CD14-positive monocyte (primary cell): ENCODE measurements around the gene POLR3GL. TPM values are rescaled to one million over a fixed set of nuclear protein-coding genes. Genes with fewer than 3 reads are reported as not detected.

Experiments
- DNase-seq, 3 donors: peaks; one replicate each; pipeline ENCODE4 v3.0.0-alpha.2; 2011 to 2022
- H2AFZ ChIP-seq: 2 replicates; pipeline ENCODE4 v1.6.0; 2012; ENCODE audit warnings: mild to moderate bottlenecking, low read depth, low read length, inconsistent platforms; ENCODE audit not compliant: insufficient read depth, poor library complexity, severe bottlenecking
- H3K27ac ChIP-seq, 2 donors: 1 replicate in 1 of 2; 2 replicates in 1 of 2; pipeline ENCODE4 v1.5.1; 2012 to 2013; ENCODE audit warnings: low read length in 2 of 2, control low read depth in 1 of 2, inconsistent platforms in 1 of 2, low read depth in 1 of 2, mild to moderate bottlenecking in 1 of 2
- H3K27me3 ChIP-seq, 2 donors: one replicate each; pipeline versions ENCODE4 v1.6.0 to v1.6.1; 2011 to 2013; ENCODE audit warnings: low read length in 2 of 2; ENCODE audit not compliant: control insufficient read depth in 2 of 2, insufficient read depth in 2 of 2
- H3K36me3 ChIP-seq, 2 donors: replicated peaks in 1 of 2; 1 replicate in 1 of 2; 2 replicates in 1 of 2; pipeline versions ENCODE4 v1.5.1 to v1.6.1; 2012 to 2013; ENCODE audit warnings: low read length in 2 of 2, control low read depth in 1 of 2, inconsistent platforms in 1 of 2, mild to moderate bottlenecking in 1 of 2; ENCODE audit not compliant: insufficient read depth in 2 of 2, control insufficient read depth in 1 of 2
- H3K4me1 ChIP-seq, 2 donors: 1 replicate in 1 of 2; 2 replicates in 1 of 2; pipeline versions ENCODE4 v1.5.1 to v1.6.1; 2012 to 2013; ENCODE audit warnings: low read length in 2 of 2, control low read depth in 1 of 2, inconsistent platforms in 1 of 2, mild to moderate bottlenecking in 1 of 2, moderate library complexity in 1 of 2; ENCODE audit not compliant: insufficient read depth in 2 of 2, control insufficient read depth in 1 of 2
- H3K4me2 ChIP-seq: replicated peaks from 2 replicates; pipeline ENCODE3; 2012; ENCODE audit warnings: low read length, moderate library complexity, mild to moderate bottlenecking; ENCODE audit not compliant: poor library complexity, severe bottlenecking; ENCODE audit errors: extremely low read depth
- H3K4me3 ChIP-seq, 3 experiments: fragments of 200-600 bp in 1 of 3; sonication (generic) in 1 of 3; replicated peaks in 1 of 3; 1 replicate in 2 of 3; 2 replicates in 1 of 3; pipeline ENCODE4 v1.5.1; 2011 to 2013; ENCODE audit warnings: low read length in 3 of 3, mild to moderate bottlenecking in 3 of 3, control low read depth in 2 of 3, low read depth in 2 of 3, inconsistent platforms in 1 of 3, moderate library complexity in 1 of 3
- H3K79me2 ChIP-seq: 2 replicates; pipeline ENCODE4 v1.6.0; 2012; ENCODE audit warnings: mild to moderate bottlenecking, control low read depth, inconsistent platforms, low read length, moderate library complexity; ENCODE audit not compliant: insufficient read depth
- H3K9ac ChIP-seq: 2 replicates; pipeline ENCODE4 v1.6.0; 2017; ENCODE audit warnings: low read length, mild to moderate bottlenecking; ENCODE audit not compliant: insufficient read depth, poor library complexity, severe bottlenecking
- H3K9me3 ChIP-seq, 2 donors: replicated peaks in 1 of 2; 1 replicate in 1 of 2; 2 replicates in 1 of 2; pipeline versions ENCODE4 v1.5.1 to v1.6.1; 2012 to 2013; ENCODE audit warnings: low read length in 2 of 2, control low read depth in 1 of 2; ENCODE audit not compliant: control insufficient read depth in 1 of 2, insufficient read depth in 1 of 2
- H4K20me1 ChIP-seq: 2 replicates; pipeline ENCODE4 v1.6.0; 2012; ENCODE audit warnings: mild to moderate bottlenecking, low read length, control low read depth, moderate library complexity; ENCODE audit not compliant: insufficient read depth
- H3K27ac Mint-ChIP-seq, 7 donors: one replicate each; pipeline ENCODE4 v1.8.0; 2020; ENCODE audit warnings: mild to moderate bottlenecking in 7 of 7, mixed read lengths in 7 of 7, moderate library complexity in 6 of 7, inconsistent platforms in 2 of 7
- H3K27me3 Mint-ChIP-seq, 3 donors: one replicate each; pipeline ENCODE4 v1.8.0; 2021 to 2022; ENCODE audit warnings: low read depth in 3 of 3, mild to moderate bottlenecking in 3 of 3, mixed read lengths in 3 of 3, moderate library complexity in 3 of 3, inconsistent platforms in 1 of 3
- H3K36me3 Mint-ChIP-seq, 2 donors: one replicate each; pipeline ENCODE4 v1.8.0; 2020; ENCODE audit warnings: mixed read lengths in 2 of 2, inconsistent platforms in 1 of 2, mild to moderate bottlenecking in 1 of 2
- H3K4me1 Mint-ChIP-seq: one replicate; pipeline ENCODE4 v1.8.0; 2020; ENCODE audit warnings: mild to moderate bottlenecking, mixed read lengths
- H3K4me3 Mint-ChIP-seq, 2 donors: one replicate each; pipeline ENCODE4 v1.8.0; 2020; ENCODE audit warnings: mild to moderate bottlenecking in 2 of 2, mixed read lengths in 2 of 2, moderate library complexity in 1 of 2
- H3K9me3 Mint-ChIP-seq, 7 donors: one replicate each; pipeline ENCODE4 v1.8.0; 2020 to 2022; ENCODE audit warnings: mixed read lengths in 7 of 7, mild to moderate bottlenecking in 6 of 7, moderate library complexity in 6 of 7, inconsistent platforms in 2 of 7
- intact Hi-C, 2 donors: fragments of 100-400 bp; cut with micrococcal nuclease; formaldehyde crosslinking; loops; one replicate each; pipeline versions ENCODE4 v1.15.0 to v1.15.1; 2023
- polyA plus RNA-seq, 3 donors: library from polyadenylated mRNA; depleted of rRNA in 1 of 3; unstranded in 2 of 3; stranded (reverse) in 1 of 3; fragments of 300-500 nt in 2 of 3; fragments of >200 nt in 1 of 3; fragmentation: Illumina TruSeq in 2 of 3; gene quantifications; 1 replicate in 2 of 3; 2 replicates in 1 of 3; pipeline ENCODE4 v1.2.3, GENCODE V29; 2012 to 2021
- TF ChIP-seq, protein P1 (sequence below): fragments of 200-600 bp; IDR thresholded peaks from one replicate; pipeline ENCODE4 v1.8.0; 2022; ENCODE audit warnings: antibody characterized with exemption, mild to moderate bottlenecking

Gene POLR3GL
- polyA plus RNA-seq, 3 donors, result 11.6 to 39.0 (median 36.2) TPM

DNA sequence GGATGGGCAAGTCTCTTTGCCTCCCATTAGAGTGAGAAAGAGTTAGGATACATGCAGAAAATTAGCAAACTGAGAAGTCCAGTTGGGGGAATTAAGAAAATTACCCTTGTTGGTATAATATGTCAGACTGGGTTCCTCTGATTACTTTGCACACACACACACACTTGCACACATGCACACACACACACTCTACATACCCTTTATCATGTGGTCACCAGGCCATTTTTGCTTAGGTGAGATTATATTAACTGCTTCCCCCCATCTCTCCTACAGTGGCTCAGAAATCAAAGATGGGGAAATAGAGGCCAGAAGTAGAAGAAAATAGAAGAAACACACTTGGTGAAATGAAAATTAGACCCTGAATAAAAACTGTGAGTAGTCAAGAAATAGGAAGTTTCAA, 5.8 kb upstream of the POLR3GL start:
- peaks cover 65 to 77% of the 10 kb centered on the region in 2 donors for H3K4me1 ChIP-seq
- Mint-ChIP-seq H3K9me3 (peaks cover 0 to 8% (median 0%) of the 10 kb centered on the region in 7 donors), H3K27ac (no peak overlapping the region), H3K36me3 (peaks cover 4 to 5% of the 10 kb centered on the region in 2 donors), H3K4me1 (peaks cover 86% of the 10 kb centered on the region), H3K4me3 (no peak overlapping the region), H3K27me3 (peaks cover 30 to 37% (median 31%) of the 10 kb centered on the region in 3 donors)
- TF ChIP-seq, protein P1, sequence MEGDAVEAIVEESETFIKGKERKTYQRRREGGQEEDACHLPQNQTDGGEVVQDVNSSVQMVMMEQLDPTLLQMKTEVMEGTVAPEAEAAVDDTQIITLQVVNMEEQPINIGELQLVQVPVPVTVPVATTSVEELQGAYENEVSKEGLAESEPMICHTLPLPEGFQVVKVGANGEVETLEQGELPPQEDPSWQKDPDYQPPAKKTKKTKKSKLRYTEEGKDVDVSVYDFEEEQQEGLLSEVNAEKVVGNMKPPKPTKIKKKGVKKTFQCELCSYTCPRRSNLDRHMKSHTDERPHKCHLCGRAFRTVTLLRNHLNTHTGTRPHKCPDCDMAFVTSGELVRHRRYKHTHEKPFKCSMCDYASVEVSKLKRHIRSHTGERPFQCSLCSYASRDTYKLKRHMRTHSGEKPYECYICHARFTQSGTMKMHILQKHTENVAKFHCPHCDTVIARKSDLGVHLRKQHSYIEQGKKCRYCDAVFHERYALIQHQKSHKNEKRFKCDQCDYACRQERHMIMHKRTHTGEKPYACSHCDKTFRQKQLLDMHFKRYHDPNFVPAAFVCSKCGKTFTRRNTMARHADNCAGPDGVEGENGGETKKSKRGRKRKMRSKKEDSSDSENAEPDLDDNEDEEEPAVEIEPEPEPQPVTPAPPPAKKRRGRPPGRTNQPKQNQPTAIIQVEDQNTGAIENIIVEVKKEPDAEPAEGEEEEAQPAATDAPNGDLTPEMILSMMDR, result no peak
- intact Hi-C loops, result no loop called here
- no peak for DNase-seq
- no peak overlapping the region for H3K4me3 ChIP-seq
- H3K9ac ChIP-seq, result no peak overlapping the region
- H3K79me2 ChIP-seq, result peaks cover 31% of the 10 kb centered on the region
- peaks cover 6 to 31% of the 10 kb centered on the region in 2 donors for H3K27me3 ChIP-seq
- H3K4me2 ChIP-seq, result no peak overlapping the region
- no peaks in the 10 kb centered on the region for H3K9me3 ChIP-seq
- H3K27ac ChIP-seq, result no peak overlapping the region
- H4K20me1 ChIP-seq, result peaks cover 3% of the 10 kb centered on the region
- no peaks in the 10 kb centered on the region for H3K36me3 ChIP-seq
- H2AFZ ChIP-seq, result no peak overlapping the region

DNA sequence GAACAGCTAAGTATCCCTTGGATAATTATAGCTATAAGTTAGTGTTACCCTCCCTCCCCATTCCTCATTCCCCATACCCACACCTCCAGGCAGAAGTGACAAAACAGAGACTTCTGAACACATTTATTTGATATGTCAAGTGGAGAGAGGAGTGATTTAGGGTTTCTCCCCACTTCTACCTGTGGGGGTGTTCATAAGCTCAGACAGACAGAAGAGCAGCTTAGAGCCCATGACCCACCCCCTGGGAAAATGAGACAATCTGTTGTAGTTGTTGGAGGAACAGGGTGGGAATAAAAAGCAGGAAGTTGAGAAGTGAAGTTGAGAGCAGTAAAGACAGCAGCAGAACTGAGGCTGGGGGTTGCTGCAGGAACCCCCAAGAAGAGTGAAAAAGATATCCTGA, 5.2 kb upstream of the POLR3GL start:
- Histone ChIP-seq H3K9me3 (no peaks in the 10 kb centered on the region), H3K27me3 (peaks cover 6 to 31% of the 10 kb centered on the region in 2 donors), H2AFZ (no peak overlapping the region), H3K4me1 (peaks cover 70 to 83% of the 10 kb centered on the region in 2 donors), H3K27ac (no peak overlapping the region), H3K79me2 (peaks cover 26% of the 10 kb centered on the region), H4K20me1 (peaks cover 3% of the 10 kb centered on the region), H3K36me3 (no peaks in the 10 kb centered on the region), H3K9ac (no peak overlapping the region), H3K4me2 (peak overlapping the region; percentile 91), H3K4me3 (peak overlapping the region in 1 of 3 experiments; percentile 87)
- TF ChIP-seq, protein P1, result no peak
- peaks cover 0 to 8% (median 0%) of the 10 kb centered on the region in 7 donors for H3K9me3 Mint-ChIP-seq
- intact Hi-C loops, result no loop called here
- DNase-seq, result peak in 1 of 3 donors; percentile 12
- peaks cover 30 to 37% (median 31%) of the 10 kb centered on the region in 3 donors for H3K27me3 Mint-ChIP-seq
- H3K4me1 Mint-ChIP-seq, result peaks cover 89% of the 10 kb centered on the region
- peak overlapping the region in 1 of 7 donors; percentile 51 for H3K27ac Mint-ChIP-seq
- peaks cover 3 to 4% of the 10 kb centered on the region in 2 donors for H3K36me3 Mint-ChIP-seq
- H3K4me3 Mint-ChIP-seq, result peak overlapping the region in 1 of 2 donors; percentile 97
